ENCODE data around the gene PSME1.

Gene PSME1

GRCh38 chr14:24150567-24150966, 14.6 kb downstream of the PSME1 start:
- no peak for DNase-seq (ENCODE audit: low read depth in 1 of 2, low spot score in 1 of 2)
- Histone ChIP-seq H3K27ac (replicated peaks) (no peak overlapping the region), H3K27me3 (ENCODE audit: insufficient read depth, poor library complexity, severe bottlenecking) (no peaks in the 10 kb centered on the region), H3K4me3 (replicated peaks; ENCODE audit: insufficient read depth, low read length) (no peak overlapping the region)
- no peak for TF ChIP-seq POLR2AphosphoS5 (IDR thresholded peaks at IDR 0.05; ENCODE audit: low read depth)
- no peak for TF ChIP-seq CTCF (IDR thresholded peaks at IDR 0.05; ENCODE audit: insufficient read depth, low read length)
- TF ChIP-seq REST (IDR thresholded peaks at IDR 0.05; ENCODE audit: insufficient replicate concordance, low read depth): no peak
- no peak for TF ChIP-seq SPI1 (IDR thresholded peaks at IDR 0.05; ENCODE audit: borderline replicate concordance, low read depth)
- TF ChIP-seq GABPA (IDR thresholded peaks at IDR 0.05; ENCODE audit: low read depth): no peak

GRCh38 chr14:24150993-24151392, 15.0 kb downstream of the PSME1 start:
- H3K27ac ChIP-seq (replicated peaks): no peak overlapping the region
- H3K27me3 ChIP-seq (ENCODE audit: insufficient read depth, poor library complexity, severe bottlenecking): no peaks in the 10 kb centered on the region
- DNase-seq (ENCODE audit: low read depth in 1 of 2, low spot score in 1 of 2): no peak
- no peak overlapping the region for H3K4me3 ChIP-seq (replicated peaks; ENCODE audit: insufficient read depth, low read length)
- TF ChIP-seq GABPA (IDR thresholded peaks at IDR 0.05; ENCODE audit: low read depth): no peak
- no peak for TF ChIP-seq CTCF (IDR thresholded peaks at IDR 0.05; ENCODE audit: insufficient read depth, low read length)
- no peak for TF ChIP-seq SPI1 (IDR thresholded peaks at IDR 0.05; ENCODE audit: borderline replicate concordance, low read depth)
- TF ChIP-seq REST (IDR thresholded peaks at IDR 0.05; ENCODE audit: insufficient replicate concordance, low read depth): no peak
- TF ChIP-seq POLR2AphosphoS5 (IDR thresholded peaks at IDR 0.05; ENCODE audit: low read depth): no peak

DNA sequence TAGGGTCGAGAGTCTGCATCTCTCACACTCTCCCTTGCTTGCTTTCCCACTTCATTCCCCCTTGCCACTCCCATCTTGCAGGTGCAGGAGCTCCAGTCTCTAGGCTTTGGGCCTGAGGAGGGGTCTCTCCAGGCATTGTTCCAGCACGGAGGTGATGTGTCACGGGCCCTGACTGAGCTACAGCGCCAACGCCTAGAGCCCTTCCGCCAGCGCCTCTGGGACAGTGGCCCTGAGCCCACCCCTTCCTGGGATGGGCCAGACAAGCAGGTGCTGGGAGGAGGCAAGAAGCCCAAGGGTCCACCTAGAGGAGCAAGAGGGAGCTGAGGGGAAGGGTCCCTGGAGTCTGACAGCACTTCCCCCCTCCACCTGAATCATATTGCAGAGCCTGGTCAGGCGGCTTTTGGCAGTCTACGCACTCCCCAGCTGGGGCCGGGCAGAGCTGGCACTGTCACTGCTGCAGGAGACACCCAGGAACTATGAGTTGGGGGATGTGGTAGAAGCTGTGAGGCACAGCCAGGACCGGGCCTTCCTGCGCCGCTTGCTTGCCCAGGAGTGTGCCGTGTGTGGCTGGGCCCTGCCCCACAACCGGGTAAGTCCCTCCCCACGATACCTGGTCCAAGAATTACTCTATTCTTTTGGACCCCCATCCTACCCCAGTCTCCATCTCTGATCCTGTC, 15.5 kb downstream of the PSME1 start:
- no peak overlapping the region for H3K4me3 ChIP-seq (replicated peaks; ENCODE audit: insufficient read depth, low read length)
- H3K27me3 ChIP-seq (ENCODE audit: insufficient read depth, poor library complexity, severe bottlenecking): no peaks in the 10 kb centered on the region
- DNase-seq (ENCODE audit: low read depth in 1 of 2, low spot score in 1 of 2): no peak
- H3K27ac ChIP-seq (replicated peaks): no peak overlapping the region
- no peak for TF ChIP-seq POLR2AphosphoS5 (IDR thresholded peaks at IDR 0.05; ENCODE audit: low read depth)
- no peak for TF ChIP-seq CTCF (IDR thresholded peaks at IDR 0.05; ENCODE audit: insufficient read depth, low read length)
- no peak for TF ChIP-seq GABPA (IDR thresholded peaks at IDR 0.05; ENCODE audit: low read depth)
- TF ChIP-seq SPI1 (IDR thresholded peaks at IDR 0.05; ENCODE audit: borderline replicate concordance, low read depth): no peak
- TF ChIP-seq REST (IDR thresholded peaks at IDR 0.05; ENCODE audit: insufficient replicate concordance, low read depth): no peak
